ENCODE measurements around the gene UBE2G1. TPM values are rescaled to one million over a fixed set of nuclear protein-coding genes. Genes with fewer than 3 reads are reported as not detected.
A peak's percentile ranks its signal among the peaks of the same experiment; 100 is the strongest.
"Not testable (repeated sequence)": the region's sequence is repeated elsewhere in the genome, so short reads cannot be mapped to it uniquely, and the experiment has no call there.

The UBE2G1 gene
- total and polyA plus RNA-seq, 4 experiments from 2014 or later: 56.9 to 69.4 (median 62.0) TPM

DNA sequence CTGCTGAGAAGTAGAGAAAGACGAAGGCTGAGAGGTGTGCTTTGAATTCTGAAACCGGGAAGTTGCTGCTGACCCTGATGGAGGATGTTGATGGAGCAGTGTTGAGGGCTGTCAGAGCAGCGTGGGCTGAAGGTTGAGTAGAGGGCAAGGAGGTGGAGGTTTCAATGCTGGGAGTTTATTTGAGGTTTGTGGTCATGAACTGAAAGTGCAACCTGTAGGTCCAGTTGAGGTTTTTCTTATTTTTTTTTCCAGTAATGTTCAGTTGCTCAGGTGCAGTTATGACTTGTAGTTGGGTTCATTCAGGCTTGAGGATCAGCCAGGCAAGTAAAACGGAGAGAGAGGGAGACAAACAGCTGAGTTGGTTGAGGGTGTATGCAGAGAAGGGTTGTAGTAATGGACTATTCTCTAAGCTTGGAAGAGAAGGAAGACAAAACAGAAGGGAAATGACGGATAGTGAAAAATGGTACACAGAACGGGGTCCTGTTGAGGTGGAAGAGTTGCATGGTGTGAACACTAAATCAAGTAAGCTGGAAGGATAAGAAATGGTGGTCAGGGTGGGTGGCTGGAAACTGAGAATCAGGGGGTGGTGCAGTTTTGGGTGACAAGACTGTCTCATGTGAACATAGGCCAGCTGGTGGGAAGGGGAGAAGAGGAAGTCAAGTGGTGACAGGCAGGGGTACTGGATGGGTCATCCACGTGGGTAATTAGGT is 8.7 kb upstream of the UBE2G1 start:
- peak overlapping the region; percentile 49 to 78 (median 70) for H3K4me3 Mint-ChIP-seq
- H3K36me3 Mint-ChIP-seq: no peaks in the 10 kb centered on the region
- CTCF ChIA-PET (ENCODE audit: partially characterized antibody): interaction anchor here (0.6 kb wide), 1 partner anchor 27 kb away, joined by 3 read pairs; no protein-coding TSS in a partner anchor
- POLR2A ChIA-PET (ENCODE audit: partially characterized antibody): interaction anchor here (1.6 kb wide), 1 partner anchor 9 kb away, joined by 8 read pairs; the partner anchor contains the start of gene UBE2G1
- peak overlapping the region; percentile 43 to 94 (median 83) for H3K27ac Mint-ChIP-seq
- H3K9me3 Mint-ChIP-seq: peaks cover 0 to 1% (median 0%) of the 10 kb centered on the region in 8 donors
- H3K4me1 Mint-ChIP-seq: peaks cover 12 to 25% (median 21%) of the 10 kb centered on the region in 4 donors
- intact Hi-C loops (cut with micrococcal nuclease): loop anchor here (1.0 kb wide), 1 partner anchor 9 kb away; the partner anchor contains the start of gene UBE2G1
- no peaks in the 10 kb centered on the region for H3K36me3 ChIP-seq (ENCODE audit: insufficient read depth, low read length)
- H3K27me3 Mint-ChIP-seq: no peaks in the 10 kb centered on the region
- no peaks in the 10 kb centered on the region for H3K9me3 ChIP-seq (ENCODE audit: control insufficient read depth in 1 of 2, low read length in 2 of 2)
- peaks cover 10% of the 10 kb centered on the region for H3K4me1 ChIP-seq (ENCODE audit: insufficient read depth, low read length)
- peak overlapping the region; percentile 22 for H3K27ac ChIP-seq (ENCODE audit: low read depth, low read length)
- H3K4me3 ChIP-seq (ENCODE audit: low read length in 2 of 2): no peak overlapping the region
- DNase-seq: peak; percentile 34 to 51 (median 47)
- no peaks in the 10 kb centered on the region for H3K27me3 ChIP-seq (ENCODE audit: insufficient read depth, low read length)

DNA sequence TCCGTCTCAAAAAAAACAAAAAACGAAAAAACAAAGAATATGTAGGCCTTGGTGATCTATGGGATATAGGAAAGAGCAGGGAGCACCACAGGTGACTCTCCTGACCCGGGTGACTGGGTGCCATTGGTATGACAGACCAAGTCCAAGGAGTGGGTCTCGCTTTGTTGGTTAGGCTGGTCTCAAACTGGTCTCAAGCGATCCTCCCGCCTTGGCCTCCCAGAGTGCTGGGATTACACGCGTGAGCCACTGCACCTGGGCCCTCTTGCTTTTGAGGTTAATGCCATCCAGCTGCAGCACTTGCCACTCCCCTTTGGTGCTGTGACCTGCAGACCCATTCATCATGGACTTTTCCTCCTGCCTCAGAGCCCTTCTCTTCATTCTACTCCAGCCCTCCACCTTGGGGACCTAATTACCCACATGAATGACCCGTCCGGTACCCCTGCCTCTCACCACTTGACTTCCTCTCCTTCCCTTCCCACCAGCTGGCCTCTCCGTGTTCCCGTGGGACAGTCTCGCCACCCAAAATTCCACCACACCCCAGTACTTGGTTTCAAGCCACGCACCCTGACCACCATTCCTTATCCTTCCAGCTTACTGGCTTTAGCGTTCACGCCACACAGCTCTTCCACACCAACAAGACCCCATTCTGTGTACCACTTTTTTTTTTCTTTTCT is 3.2 kb upstream of the UBE2G1 start:
- no peak overlapping the region for H3K27ac ChIP-seq (ENCODE audit: low read depth, low read length)
- no peak for DNase-seq
- ChIA-PET CTCF (ENCODE audit: partially characterized antibody) (interaction anchor here (0.6 kb wide), 1 partner anchor 42 kb away, joined by 3 read pairs; no protein-coding TSS in a partner anchor), POLR2A (ENCODE audit: partially characterized antibody) (no interaction called here)
- intact Hi-C loops (cut with micrococcal nuclease): loop anchor here (5.0 to 10.0 kb wide), 4 partner anchors 45 to 732 kb away; partner anchors contain the start of genes CTNS, NCBP3 and SHPK
- peaks cover 9% of the 10 kb centered on the region for H3K4me1 ChIP-seq (ENCODE audit: insufficient read depth, low read length)
- H3K9me3 ChIP-seq (ENCODE audit: control insufficient read depth in 1 of 2, low read length in 2 of 2): no peaks in the 10 kb centered on the region
- Mint-ChIP-seq H3K27ac (peak overlapping the region in 3 of 7 donors; percentile 0 to 74 (median 43)), H3K9me3 (no peaks in the 10 kb centered on the region), H3K27me3 (no peaks in the 10 kb centered on the region), H3K4me1 (peaks cover 13 to 24% (median 18%) of the 10 kb centered on the region in 4 donors), H3K36me3 (peaks cover 0 to 5% of the 10 kb centered on the region in 2 donors), H3K4me3 (no peak overlapping the region)
- H3K4me3 ChIP-seq (ENCODE audit: low read length in 2 of 2): no peak overlapping the region
- no peaks in the 10 kb centered on the region for H3K36me3 ChIP-seq (ENCODE audit: insufficient read depth, low read length)
- no peaks in the 10 kb centered on the region for H3K27me3 ChIP-seq (ENCODE audit: insufficient read depth, low read length)

DNA sequence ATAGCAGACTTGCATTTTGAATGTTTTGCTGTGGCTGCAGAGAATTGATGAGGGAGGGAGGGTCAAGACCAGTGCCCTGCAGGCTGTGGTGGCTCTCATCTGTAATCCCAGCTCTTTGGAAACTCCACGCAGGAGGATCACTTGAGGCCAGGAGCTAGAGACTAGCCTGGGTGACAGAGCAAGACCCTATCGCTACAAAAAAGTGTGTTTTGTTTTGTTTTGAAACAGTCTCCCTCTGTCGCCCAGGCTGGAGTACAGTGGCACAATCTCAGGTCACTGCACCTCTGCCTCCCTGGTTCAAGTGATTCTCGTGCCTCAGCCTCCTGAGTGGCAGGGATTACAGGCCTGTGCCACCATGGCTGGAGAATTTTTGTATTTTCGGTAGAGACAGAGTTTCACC is 1.9 kb upstream of the UBE2G1 start:
- H3K4me3 Mint-ChIP-seq: no peak overlapping the region
- intact Hi-C loops (cut with micrococcal nuclease): loop anchor here (5.0 to 10.0 kb wide), 4 partner anchors 46 to 731 kb away; partner anchors contain the start of genes CTNS, NCBP3 and SHPK
- CTCF ChIA-PET (ENCODE audit: partially characterized antibody): interaction anchor here (0.7 to 1.1 kb wide), 2 partner anchors 11 to 46 kb away, joined by 3 read pairs; no protein-coding TSS in a partner anchor

DNA sequence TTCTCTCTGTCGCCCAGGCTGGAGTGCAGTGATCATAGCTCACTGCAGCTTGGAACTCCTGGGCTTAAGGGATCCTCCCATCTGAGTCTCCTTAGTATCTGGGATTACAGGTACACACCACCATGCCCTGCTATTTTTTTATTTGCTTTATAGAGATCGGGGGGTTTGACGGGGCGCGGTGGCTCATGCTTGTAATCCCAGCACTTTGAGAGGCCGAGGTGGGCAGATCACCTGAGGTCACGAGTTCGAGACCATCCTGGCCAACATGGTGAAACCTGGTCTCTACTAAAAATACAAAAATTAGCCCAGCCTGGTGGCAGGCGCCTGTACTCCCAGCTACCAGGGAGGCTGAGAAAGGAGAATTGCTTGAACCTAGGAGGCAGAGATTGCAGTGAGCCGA is 702 bp upstream of the UBE2G1 start:
- not testable (repeated sequence) for H3K27me3 Mint-ChIP-seq; H3K36me3 ChIP-seq (ENCODE audit: insufficient read depth, low read length); H3K9me3 ChIP-seq (ENCODE audit: control insufficient read depth in 1 of 2, low read length in 2 of 2); DNase-seq; H3K36me3 Mint-ChIP-seq; H3K9me3 Mint-ChIP-seq; H3K27me3 ChIP-seq (ENCODE audit: insufficient read depth, low read length)
- Histone ChIP-seq H3K27ac (ENCODE audit: low read depth, low read length) (peak overlapping the region; percentile 85), H3K4me3 (ENCODE audit: low read length in 2 of 2) (peak overlapping the region in 1 of 2 donors; percentile 54), H3K4me1 (ENCODE audit: insufficient read depth, low read length) (peaks cover 28% of the 10 kb centered on the region)
- peaks cover 18 to 34% (median 24%) of the 10 kb centered on the region in 4 donors for H3K4me1 Mint-ChIP-seq
- POLR2A ChIA-PET (ENCODE audit: partially characterized antibody): interaction anchor here (1.2 to 3.1 kb wide), 4 partner anchors 103 to 573 kb away, joined by 5 to 33 read pairs (median 16); partner anchors contain the start of genes ANKFY1, CYB5D2, RNF167 and SLC25A11
- intact Hi-C loops (cut with micrococcal nuclease): loop anchor here (5.0 to 10.0 kb wide), 4 partner anchors 48 to 730 kb away; partner anchors contain the start of genes CTNS, NCBP3 and SHPK
- peak overlapping the region in 6 of 8 donors; percentile 87 to 93 (median 90) for H3K4me3 Mint-ChIP-seq
- peak overlapping the region; percentile 82 to 99 (median 99) for H3K27ac Mint-ChIP-seq
- CTCF ChIA-PET (ENCODE audit: partially characterized antibody): interaction anchor here (1.1 kb wide), 1 partner anchor 47 kb away, joined by 3 read pairs; no protein-coding TSS in a partner anchor

More for the DNA sequence above, 1.9 kb upstream of the UBE2G1 start:
- Histone ChIP-seq H3K27me3 (ENCODE audit: insufficient read depth, low read length) (no peaks in the 10 kb centered on the region), H3K36me3 (ENCODE audit: insufficient read depth, low read length) (no peaks in the 10 kb centered on the region), H3K27ac (ENCODE audit: low read depth, low read length) (no peak overlapping the region), H3K4me1 (ENCODE audit: insufficient read depth, low read length) (peaks cover 16% of the 10 kb centered on the region), H3K9me3 (ENCODE audit: control insufficient read depth in 1 of 2, low read length in 2 of 2) (no peaks in the 10 kb centered on the region), H3K4me3 (ENCODE audit: low read length in 2 of 2) (no peak overlapping the region)
- Mint-ChIP-seq H3K27me3 (no peaks in the 10 kb centered on the region), H3K36me3 (peaks cover 0 to 5% of the 10 kb centered on the region in 2 donors), H3K27ac (peak overlapping the region in 1 of 7 donors; percentile 51), H3K4me1 (peaks cover 11 to 23% (median 17%) of the 10 kb centered on the region in 4 donors), H3K9me3 (no peaks in the 10 kb centered on the region)
- POLR2A ChIA-PET (ENCODE audit: partially characterized antibody): no interaction called here
- DNase-seq: no peak

DNA sequence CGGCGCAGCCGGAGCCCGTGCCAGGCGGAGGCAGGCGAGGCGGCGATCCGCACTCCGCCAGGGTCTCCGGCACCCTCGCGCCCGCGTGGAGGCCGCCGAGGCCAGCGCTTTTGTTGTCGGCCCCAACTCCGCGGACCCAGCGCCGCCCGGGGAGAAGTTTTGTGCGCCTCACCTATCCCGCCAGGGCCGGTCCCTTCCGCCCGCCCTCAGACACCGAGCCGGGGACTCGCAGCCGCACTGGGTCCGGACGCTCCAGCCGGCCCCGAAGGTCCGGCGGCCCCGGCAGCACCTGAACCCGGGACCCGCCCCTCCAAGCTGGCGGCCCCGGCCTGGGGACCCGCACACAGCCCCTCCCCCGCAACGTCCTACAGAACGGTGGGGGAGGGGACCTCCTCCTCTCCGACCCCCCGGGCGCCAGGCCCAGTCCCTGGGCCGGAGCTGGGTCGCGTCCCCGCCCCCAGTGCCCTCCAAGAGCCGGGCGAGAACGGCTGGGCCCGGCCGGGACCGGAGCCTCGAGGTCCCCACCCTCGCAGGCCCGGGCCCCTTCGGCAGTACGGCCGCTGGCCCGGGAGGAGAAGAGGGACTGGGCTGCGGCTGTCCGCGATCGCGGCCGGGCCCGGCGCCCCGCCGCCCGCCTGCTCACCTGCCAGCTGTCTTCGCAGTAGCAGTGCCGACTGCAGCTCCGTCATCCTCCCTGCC is 698 bp downstream of the UBE2G1 start:
- H3K27me3 Mint-ChIP-seq: no peaks in the 10 kb centered on the region
- peak overlapping the region in 5 of 8 donors; percentile 42 to 90 (median 87) for H3K4me3 Mint-ChIP-seq
- Histone ChIP-seq H3K27me3 (ENCODE audit: insufficient read depth, low read length) (no peaks in the 10 kb centered on the region), H3K36me3 (ENCODE audit: insufficient read depth, low read length) (no peaks in the 10 kb centered on the region), H3K4me3 (ENCODE audit: low read length in 2 of 2) (peak overlapping the region; percentile 39 to 54), H3K4me1 (ENCODE audit: insufficient read depth, low read length) (peaks cover 36% of the 10 kb centered on the region), H3K27ac (ENCODE audit: low read depth, low read length) (peak overlapping the region; percentile 85), H3K9me3 (ENCODE audit: control insufficient read depth in 1 of 2, low read length in 2 of 2) (no peaks in the 10 kb centered on the region)
- peak in 1 of 5 donors; percentile 57 for DNase-seq
- H3K4me1 Mint-ChIP-seq: peaks cover 20 to 46% (median 30%) of the 10 kb centered on the region in 4 donors
- peaks cover 0 to 12% of the 10 kb centered on the region in 2 donors for H3K36me3 Mint-ChIP-seq
- intact Hi-C loops (cut with micrococcal nuclease): loop anchor here (1.0 to 10.0 kb wide), 7 partner anchors 10 to 728 kb away; partner anchors contain the start of genes ANKFY1, CTNS, CYB5D2 and NCBP3
- POLR2A ChIA-PET (ENCODE audit: partially characterized antibody): interaction anchor here (0.8 to 3.1 kb wide), 12 partner anchors 10 to 1966 kb away, joined by 3 to 33 read pairs (median 4); partner anchors contain the start of genes ANKFY1, CYB5D2, RNF167 and SLC25A11
- no peak overlapping the region for H3K27ac Mint-ChIP-seq
- H3K9me3 Mint-ChIP-seq: no peaks in the 10 kb centered on the region
- CTCF ChIA-PET (ENCODE audit: partially characterized antibody): no interaction called here

DNA sequence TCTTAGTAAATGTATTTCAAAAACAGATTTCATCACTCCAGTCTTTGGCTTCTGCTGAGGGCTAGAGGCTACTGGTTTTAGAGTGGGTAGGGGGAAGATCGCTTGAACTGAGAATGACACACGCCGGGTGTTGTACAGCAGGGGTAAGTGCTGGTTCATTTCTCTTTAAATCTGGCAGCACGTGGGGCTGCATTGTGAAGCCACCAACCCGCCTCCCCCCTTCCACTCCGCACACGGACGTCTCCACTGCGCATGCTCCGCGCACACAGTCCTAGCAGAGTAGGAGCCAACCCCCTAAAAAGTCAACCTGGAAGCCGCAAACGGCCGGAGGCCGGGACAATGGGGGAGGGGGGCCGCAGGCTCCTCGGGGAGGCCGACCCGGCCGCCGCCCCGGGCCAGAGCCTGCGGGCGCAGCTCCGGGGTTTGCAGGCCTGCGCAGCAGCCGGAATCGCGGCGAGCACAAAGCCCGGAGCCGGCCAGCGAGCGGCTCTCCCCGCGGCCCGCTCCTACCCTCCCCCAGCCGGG is 1.3 kb downstream of the UBE2G1 start:
- peaks cover 19 to 48% (median 32%) of the 10 kb centered on the region in 4 donors for H3K4me1 Mint-ChIP-seq
- POLR2A ChIA-PET (ENCODE audit: partially characterized antibody): interaction anchor here (0.9 to 3.1 kb wide), 8 partner anchors 13 to 221 kb away, joined by 3 to 33 read pairs (median 6); partner anchors contain the start of genes ANKFY1, CYB5D2 and ZZEF1

More for the DNA sequence above, 1.3 kb downstream of the UBE2G1 start:
- H3K36me3 ChIP-seq (ENCODE audit: insufficient read depth, low read length): no peaks in the 10 kb centered on the region
- CTCF ChIA-PET (ENCODE audit: partially characterized antibody): no interaction called here
- Mint-ChIP-seq H3K36me3 (peaks cover 0 to 13% of the 10 kb centered on the region in 2 donors), H3K27ac (peak overlapping the region; percentile 91 to 99 (median 96)), H3K27me3 (no peaks in the 10 kb centered on the region), H3K9me3 (no peaks in the 10 kb centered on the region), H3K4me3 (peak overlapping the region; percentile 94 to 98 (median 96))
- no peaks in the 10 kb centered on the region for H3K9me3 ChIP-seq (ENCODE audit: control insufficient read depth in 1 of 2, low read length in 2 of 2)
- no peaks in the 10 kb centered on the region for H3K27me3 ChIP-seq (ENCODE audit: insufficient read depth, low read length)
- intact Hi-C loops (cut with micrococcal nuclease): loop anchor here (5.0 to 10.0 kb wide), 4 partner anchors 50 to 728 kb away; partner anchors contain the start of genes CTNS, NCBP3 and SHPK
- peak overlapping the region; percentile 85 for H3K27ac ChIP-seq (ENCODE audit: low read depth, low read length)
- peak overlapping the region; percentile 39 to 54 for H3K4me3 ChIP-seq (ENCODE audit: low read length in 2 of 2)
- peaks cover 40% of the 10 kb centered on the region for H3K4me1 ChIP-seq (ENCODE audit: insufficient read depth, low read length)
- peak; percentile 85 to 90 (median 87) for DNase-seq

All from CD4-positive, alpha-beta memory T cell (primary cell).